GM18519 (cell line): ENCODE measurements around the gene NEK7.
A peak's percentile ranks its signal among the peaks of the same experiment; 100 is the strongest.
"Not testable (repeated sequence)": the region's sequence is repeated elsewhere in the genome, so short reads cannot be mapped to it uniquely, and the experiment has no call there.

Experiments
- ATAC-seq: cut with Tn5 transposase; IDR thresholded peaks from one replicate; pipeline ENCODE4 v1.9.1; 2021; ENCODE audit warnings: mild to moderate bottlenecking, moderate library complexity; ENCODE audit not compliant: unreplicated experiment, low FRiP score

Gene NEK7

GRCh38 chr1:198199105-198199504 lies 42.3 kb downstream of the NEK7 start:
- ATAC-seq = peak; percentile 64

DNA sequence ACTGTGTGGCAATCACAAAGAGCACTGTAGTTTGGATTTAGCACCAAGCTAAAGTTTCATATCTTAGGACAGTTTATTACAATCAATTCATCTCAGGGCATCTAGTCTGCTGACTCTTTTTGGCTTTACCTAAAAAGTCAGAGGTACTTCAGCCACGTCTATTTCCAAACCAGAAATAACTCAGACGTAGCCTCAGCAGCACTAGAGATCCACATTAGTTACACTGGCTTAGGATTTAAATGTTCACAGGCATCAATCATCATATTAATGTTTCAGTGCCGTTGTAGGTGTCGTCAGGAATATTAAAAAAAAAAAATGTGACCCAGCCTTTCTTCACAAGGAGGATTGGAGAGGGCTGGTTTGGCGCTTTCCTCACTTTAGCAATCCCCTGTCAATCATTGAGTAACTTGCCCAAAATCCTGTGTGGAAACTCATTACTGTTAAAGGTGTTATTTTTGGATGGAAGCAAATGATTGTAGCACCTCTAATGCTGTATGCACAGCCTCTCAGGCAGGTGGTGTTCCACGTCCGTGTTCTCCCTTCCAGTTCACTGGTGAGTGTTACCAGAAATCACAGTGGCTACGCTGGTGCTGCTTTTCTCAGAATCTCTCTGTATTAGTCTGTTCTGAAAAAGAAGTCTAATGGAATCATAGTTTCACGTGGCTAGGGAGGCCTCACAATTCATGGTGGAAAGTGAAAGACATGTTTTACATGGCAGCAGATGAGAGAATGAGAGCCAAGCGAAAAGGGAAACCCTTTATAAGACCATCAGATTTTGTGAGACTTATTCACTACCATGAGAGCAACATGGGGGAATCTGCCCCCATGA lies 45.4 kb downstream of the NEK7 start:
- peak; percentile 62 for ATAC-seq

- ATAC-seq = no peak
Observed at GRCh38 chr1:198203434-198203833, 46.6 kb downstream of the NEK7 start.

- ATAC-seq = no peak
Observed at GRCh38 chr1:198205016-198205684, 48.4 kb downstream of the NEK7 start.

DNA sequence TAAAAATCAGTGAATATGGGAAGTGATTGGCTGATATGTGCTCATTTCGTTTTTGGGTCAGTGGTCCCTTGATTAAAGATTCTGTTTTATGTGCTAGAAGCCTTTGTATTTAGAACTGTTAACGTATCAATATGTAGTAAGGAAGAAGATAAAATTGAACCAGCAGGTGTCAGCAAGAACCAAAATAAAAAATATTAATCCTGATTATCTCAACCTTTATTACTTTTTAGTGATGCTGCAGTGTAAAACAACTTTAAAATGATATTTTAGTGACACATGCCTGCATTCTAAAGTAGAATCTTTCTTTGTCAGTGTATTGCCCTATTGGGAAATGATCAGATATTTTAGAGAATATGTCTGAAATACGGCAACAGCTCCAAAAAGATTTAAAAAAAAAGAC lies 49.5 kb downstream of the NEK7 start:
- ATAC-seq = no peak

DNA sequence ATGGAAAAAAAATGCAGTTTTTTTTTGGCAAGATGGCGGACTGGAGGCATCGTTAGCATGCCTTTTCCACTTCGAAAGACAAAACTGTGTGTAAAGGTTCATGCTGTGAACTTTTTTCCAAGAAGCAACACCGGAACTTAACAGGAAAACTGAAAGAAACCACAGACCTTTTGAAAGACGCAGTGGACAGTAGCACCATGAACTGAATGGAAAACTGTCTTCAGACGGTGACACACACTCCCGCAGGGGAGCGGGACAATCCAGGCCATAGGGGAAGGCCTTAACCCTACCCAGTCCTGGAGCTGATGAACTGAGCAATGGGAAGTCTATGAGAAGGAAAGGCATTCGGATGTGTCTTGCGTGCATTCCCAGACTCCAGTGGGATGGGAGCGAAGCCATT lies 54.9 kb downstream of the NEK7 start:
- no peak for ATAC-seq

- ATAC-seq = no peak
Observed at GRCh38 chr1:198212126-198212525, 55.3 kb downstream of the NEK7 start.

- no peak for ATAC-seq
Observed at GRCh38 chr1:198212675-198213074, 55.9 kb downstream of the NEK7 start.

GRCh38 chr1:198214924-198215323 lies 58.1 kb downstream of the NEK7 start:
- ATAC-seq = no peak

GRCh38 chr1:198220428-198220827 lies 63.6 kb downstream of the NEK7 start:
- ATAC-seq = no peak

DNA sequence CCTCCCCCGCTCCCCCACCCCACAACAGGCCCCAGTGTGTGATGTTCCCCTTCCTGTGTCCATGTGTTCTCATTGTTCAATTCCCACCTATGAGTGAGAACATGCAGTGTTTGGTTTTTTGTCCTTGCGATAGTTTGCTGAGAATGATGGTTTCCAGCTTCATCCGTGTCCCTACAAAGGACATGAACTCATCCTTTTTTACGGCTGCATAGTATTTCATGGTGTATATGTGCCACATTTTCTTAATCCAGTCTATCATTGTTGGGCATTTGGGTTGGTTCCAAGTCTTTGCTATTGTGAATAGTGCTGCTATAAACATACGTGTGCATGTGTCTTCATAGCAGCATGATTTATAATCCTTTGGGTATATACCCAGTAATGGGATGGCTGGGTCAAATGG lies 70.2 kb downstream of the NEK7 start:
- not testable (repeated sequence) for ATAC-seq

DNA sequence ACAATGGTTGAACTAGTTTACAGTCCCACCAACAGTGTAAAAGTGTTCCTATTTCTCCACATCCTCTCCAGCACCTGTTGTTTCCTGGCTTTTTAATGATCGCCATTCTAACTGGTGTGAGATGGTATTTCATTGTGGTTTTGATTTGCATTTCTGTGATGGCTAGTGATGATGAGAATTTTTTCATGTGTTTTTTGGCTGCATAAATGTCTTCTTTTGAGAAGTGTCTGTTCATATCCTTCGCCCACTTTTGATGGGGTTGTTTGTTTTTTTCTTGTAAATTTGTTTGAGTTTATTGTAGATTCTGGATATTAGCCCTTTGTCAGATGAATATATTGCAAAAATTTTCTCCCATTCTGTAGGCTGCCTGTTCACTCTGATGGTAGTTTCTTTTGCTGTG lies 70.7 kb downstream of the NEK7 start:
- ATAC-seq = not testable (repeated sequence)

GRCh38 chr1:198228925-198229324 lies 72.1 kb downstream of the NEK7 start:
- ATAC-seq = no peak

DNA sequence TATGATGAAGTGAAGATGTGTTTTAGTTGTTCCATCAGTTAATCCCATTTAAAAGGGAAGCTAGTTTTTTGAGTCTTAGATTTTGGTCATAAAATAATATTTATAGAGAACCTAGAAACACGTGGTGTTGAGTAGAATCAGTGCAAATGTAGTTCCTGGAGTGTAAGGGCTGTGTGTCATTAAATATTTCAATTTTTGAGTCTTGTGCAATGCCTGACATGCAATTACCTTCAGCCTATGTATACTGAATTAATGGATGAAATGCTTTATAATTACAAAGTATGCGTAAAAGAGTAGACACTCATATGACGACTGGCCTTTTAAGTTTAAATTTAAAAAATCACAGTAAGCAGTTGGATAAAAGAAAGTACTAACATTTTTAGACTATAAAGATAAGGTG lies 75.0 kb downstream of the NEK7 start:
- ATAC-seq = no peak

GRCh38 chr1:198232378-198232777 lies 75.6 kb downstream of the NEK7 start:
- no peak for ATAC-seq

GRCh38 chr1:198232940-198233675 lies 76.3 kb downstream of the NEK7 start:
- no peak for ATAC-seq

DNA sequence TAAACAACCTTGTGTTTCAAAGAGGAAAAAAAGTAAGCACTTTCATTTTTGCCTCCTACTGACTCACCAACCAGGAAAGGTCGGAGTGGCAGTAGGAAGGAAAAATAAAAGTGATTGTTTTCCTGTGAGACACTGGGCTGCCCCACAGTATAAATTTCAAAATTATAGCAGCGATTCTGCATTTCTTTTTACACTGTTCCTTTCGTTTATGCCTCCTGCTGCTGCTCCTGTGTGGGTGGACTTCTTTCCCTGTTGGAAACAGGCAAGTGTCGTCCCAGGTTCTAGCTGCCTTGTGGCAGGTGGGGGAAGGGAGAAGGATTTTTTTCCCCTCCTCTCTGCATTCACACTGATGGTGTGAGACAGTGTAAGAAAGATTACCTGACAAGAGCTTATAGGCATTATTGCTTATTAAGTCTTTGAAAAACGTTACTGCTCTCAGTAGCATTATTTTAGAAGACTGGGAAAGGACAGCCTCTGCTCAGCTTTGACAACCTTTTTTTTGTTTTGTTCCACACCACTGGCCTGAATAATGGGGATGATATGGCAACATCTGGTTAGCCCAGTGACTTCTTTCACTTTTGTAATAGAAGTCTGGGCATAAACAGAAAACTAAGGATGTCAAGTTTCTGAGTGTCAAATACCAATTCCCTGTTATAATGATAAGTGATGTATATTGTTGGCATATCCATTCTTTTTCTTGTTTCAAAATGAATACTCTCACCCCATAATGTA lies 77.9 kb downstream of the NEK7 start:
- no peak for ATAC-seq

DNA sequence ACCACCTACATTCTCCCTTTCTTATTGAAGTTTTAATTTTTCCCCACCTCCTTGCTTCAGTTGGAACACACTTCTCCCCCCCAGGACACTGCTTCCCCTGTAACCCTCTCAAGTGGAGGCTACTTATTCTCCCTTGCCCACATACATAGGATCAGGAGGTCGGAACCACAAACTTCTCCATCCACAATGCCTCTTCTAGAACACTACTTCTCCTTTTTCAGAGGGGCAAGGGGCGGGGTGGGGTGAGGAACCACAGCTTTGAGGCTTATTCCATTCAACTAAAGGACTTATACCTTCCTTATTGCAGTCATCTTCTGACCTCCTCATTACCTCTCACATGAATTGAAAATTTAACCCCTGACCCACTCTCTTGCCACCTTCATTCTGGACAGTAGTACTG lies 81.3 kb downstream of the NEK7 start:
- no peak for ATAC-seq

DNA sequence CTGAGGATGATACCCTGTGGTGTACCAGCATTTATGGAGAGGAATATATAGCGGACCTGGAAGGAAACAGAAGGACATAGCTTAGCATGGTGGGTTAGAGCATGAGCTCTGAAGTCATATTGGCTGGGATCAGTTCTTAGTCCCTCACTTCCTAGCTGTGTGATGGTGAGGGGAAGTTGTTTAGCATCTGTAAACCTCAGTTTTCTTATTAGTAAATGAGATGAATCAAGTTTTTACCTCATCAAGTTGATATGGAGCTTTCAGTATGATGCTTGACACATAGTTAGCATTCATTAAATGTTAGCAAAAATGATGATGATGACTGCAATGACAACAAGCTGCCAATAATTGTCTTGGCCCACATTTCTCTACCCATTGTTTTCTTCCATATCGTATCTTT lies 84.8 kb downstream of the NEK7 start:
- no peak for ATAC-seq

DNA sequence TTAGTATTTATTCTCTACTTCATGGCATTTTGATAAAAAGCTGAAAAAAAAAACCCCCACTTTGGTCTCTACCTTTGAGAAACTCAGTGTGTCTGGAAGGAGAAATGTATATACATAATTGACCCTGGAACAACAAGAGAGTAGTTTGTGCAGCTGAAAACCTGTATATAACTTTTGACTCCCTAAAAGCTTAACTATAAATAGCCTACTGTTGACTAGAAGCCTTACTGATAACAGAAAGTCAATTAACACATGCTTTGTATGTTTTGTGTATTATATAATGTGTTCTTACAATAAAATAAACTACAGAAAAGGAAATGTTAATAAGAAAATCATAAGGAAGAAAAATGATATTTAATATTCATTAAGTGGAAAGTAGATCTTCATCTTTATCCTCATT lies 88.0 kb downstream of the NEK7 start:
- no peak for ATAC-seq

DNA sequence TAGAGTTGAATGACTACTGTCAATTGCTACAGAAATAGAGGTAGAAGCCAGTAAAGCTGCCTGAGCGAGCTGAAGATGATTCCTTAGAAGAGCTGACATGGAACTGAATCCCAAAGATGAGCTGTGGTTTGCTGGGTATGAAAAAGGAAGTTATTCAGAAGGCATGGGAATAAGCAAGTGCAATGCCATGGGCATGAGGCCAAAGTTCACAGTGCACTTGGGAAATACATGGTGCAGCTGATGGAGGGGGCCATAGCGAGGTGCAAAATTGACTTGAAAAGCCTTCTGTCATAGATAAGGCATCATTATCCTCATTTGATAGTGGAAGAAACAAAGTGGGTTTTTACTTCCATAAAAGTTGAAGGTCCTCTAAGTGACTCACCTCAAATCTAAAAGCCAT lies 88.6 kb downstream of the NEK7 start:
- ATAC-seq = no peak
